ENCODE measurements around the gene PCP4.

Gene PCP4

DNA sequence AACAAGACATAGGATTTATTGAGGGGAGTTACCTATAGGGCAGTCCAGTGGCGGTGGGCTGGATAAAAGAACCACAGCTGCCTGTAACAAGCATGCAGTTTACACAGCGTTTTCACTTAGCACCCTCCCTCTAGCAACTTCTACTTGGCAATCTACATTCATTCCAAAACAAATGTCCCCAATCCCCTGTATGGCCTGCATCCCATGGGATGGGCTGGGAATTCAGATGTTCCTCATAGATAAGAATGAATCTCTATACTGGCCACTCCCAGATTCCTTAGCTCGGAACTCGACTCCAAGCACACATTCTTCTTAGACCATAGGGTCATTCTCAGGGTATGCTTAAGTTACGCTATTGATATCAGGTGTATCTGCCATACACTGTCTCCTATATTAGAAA is 33.3 kb downstream of the PCP4 start:
- Histone ChIP-seq H3K4me3 (ENCODE audit: severe bottlenecking) (no peak overlapping the region), H3K36me3 (ENCODE audit: low read depth) (no peaks in the 10 kb centered on the region), H3K27ac (ENCODE audit: poor library complexity, severe bottlenecking) (no peak overlapping the region), H3K9me3 (ENCODE audit: severe bottlenecking) (peaks cover 3% of the 10 kb centered on the region), H3K27me3 (ENCODE audit: insufficient read depth, poor library complexity, severe bottlenecking) (peaks cover 26% of the 10 kb centered on the region), H3K4me1 (ENCODE audit: insufficient read depth, poor library complexity, severe bottlenecking) (no peaks in the 10 kb centered on the region)
- no peak for TF ChIP-seq CTCF (IDR thresholded peaks at IDR 0.05; ENCODE audit: poor library complexity, severe bottlenecking)
- ATAC-seq (ENCODE audit: low read depth) (no peak), DNase-seq (ENCODE audit: low spot score) (no peak)

GRCh38 chr21:39900911-39901310 is 33.7 kb downstream of the PCP4 start:
- ATAC-seq (ENCODE audit: low read depth): no peak
- Histone ChIP-seq H3K36me3 (ENCODE audit: low read depth) (no peaks in the 10 kb centered on the region), H3K27ac (ENCODE audit: poor library complexity, severe bottlenecking) (no peak overlapping the region), H3K27me3 (ENCODE audit: insufficient read depth, poor library complexity, severe bottlenecking) (peaks cover 26% of the 10 kb centered on the region), H3K4me3 (ENCODE audit: severe bottlenecking) (no peak overlapping the region), H3K9me3 (ENCODE audit: severe bottlenecking) (peaks cover 3% of the 10 kb centered on the region), H3K4me1 (ENCODE audit: insufficient read depth, poor library complexity, severe bottlenecking) (no peaks in the 10 kb centered on the region)
- no peak for DNase-seq (ENCODE audit: low spot score)
- TF ChIP-seq CTCF (IDR thresholded peaks at IDR 0.05; ENCODE audit: poor library complexity, severe bottlenecking): no peak

GRCh38 chr21:39902986-39903385 is 35.7 kb downstream of the PCP4 start:
- H3K4me3 ChIP-seq (ENCODE audit: severe bottlenecking): no peak overlapping the region
- no peak for ATAC-seq (ENCODE audit: low read depth)

DNA sequence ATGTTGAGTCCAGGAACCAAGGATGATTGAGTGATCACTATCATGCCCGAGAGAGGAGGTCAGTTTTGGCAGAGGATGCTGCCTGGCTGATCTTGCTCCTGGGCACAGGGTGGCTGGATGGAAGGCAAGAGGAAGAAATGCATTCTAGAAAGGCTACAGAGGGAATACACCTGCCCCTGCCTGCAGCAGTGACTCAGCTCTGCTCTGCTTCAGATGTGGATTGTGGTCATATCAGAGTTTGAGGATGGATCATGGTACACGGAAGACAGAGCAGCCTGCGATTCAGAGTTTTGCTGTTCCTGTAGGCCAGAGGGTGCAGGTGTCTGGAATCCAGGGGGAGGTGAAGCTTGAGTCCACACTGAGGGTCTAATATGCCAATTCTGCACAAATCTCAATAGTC is 37.2 kb downstream of the PCP4 start:
- no peaks in the 10 kb centered on the region for H3K36me3 ChIP-seq (ENCODE audit: low read depth)
- DNase-seq (ENCODE audit: low spot score) (no peak), ATAC-seq (ENCODE audit: low read depth) (no peak)
- TF ChIP-seq CTCF (IDR thresholded peaks at IDR 0.05; ENCODE audit: poor library complexity, severe bottlenecking): no peak
- H3K4me1 ChIP-seq (ENCODE audit: insufficient read depth, poor library complexity, severe bottlenecking): no peaks in the 10 kb centered on the region
- no peak overlapping the region for H3K4me3 ChIP-seq (ENCODE audit: severe bottlenecking)
- H3K27ac ChIP-seq (ENCODE audit: poor library complexity, severe bottlenecking): no peak overlapping the region
- H3K9me3 ChIP-seq (ENCODE audit: severe bottlenecking): peaks cover 3% of the 10 kb centered on the region
- peaks cover 26% of the 10 kb centered on the region for H3K27me3 ChIP-seq (ENCODE audit: insufficient read depth, poor library complexity, severe bottlenecking)

More at GRCh38 chr21:39902986-39903385, 35.7 kb downstream of the PCP4 start:
- no peak for TF ChIP-seq CTCF (IDR thresholded peaks at IDR 0.05; ENCODE audit: poor library complexity, severe bottlenecking)
- DNase-seq (ENCODE audit: low spot score): no peak
- H3K36me3 ChIP-seq (ENCODE audit: low read depth): no peaks in the 10 kb centered on the region
- H3K4me1 ChIP-seq (ENCODE audit: insufficient read depth, poor library complexity, severe bottlenecking): no peaks in the 10 kb centered on the region
- H3K9me3 ChIP-seq (ENCODE audit: severe bottlenecking): peaks cover 3% of the 10 kb centered on the region
- H3K27ac ChIP-seq (ENCODE audit: poor library complexity, severe bottlenecking): no peak overlapping the region
- H3K27me3 ChIP-seq (ENCODE audit: insufficient read depth, poor library complexity, severe bottlenecking): peaks cover 26% of the 10 kb centered on the region

DNA sequence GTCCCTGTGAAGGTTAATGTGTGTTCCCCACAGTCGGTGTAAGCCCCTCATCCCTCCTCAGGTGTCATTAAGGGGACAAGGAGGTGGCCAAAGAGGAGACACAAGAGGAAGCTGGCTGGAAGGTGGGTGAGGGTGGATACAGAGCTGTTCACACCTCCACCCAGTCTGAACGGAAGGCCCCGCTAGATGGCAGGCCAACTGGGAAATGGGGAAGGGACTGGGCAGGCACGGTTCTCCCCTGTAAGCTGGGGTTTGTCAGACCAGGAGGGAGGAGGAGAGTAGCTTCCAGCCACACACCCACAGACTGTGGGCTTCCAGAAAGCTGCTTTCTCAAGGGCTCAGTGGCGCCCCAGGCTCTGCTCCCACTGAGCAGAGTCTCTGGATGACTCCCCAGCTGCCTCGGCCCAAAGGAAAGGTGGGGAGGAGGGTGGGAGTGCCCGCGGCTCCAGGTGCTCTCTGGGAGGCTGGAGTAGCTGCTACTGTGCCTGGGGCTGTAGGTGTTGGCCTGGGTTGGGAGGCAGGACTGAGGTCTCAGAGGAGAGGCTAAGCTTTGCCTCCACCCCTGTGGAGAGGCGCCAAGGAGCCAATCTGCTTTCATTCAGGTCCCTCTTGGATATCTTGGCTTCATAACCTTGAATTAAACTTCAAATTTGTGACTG is 41.2 kb downstream of the PCP4 start:
- no peaks in the 10 kb centered on the region for H3K4me1 ChIP-seq (ENCODE audit: insufficient read depth, poor library complexity, severe bottlenecking)
- no peak for ATAC-seq (ENCODE audit: low read depth)
- H3K27me3 ChIP-seq (ENCODE audit: insufficient read depth, poor library complexity, severe bottlenecking): peaks cover 5% of the 10 kb centered on the region
- no peak overlapping the region for H3K4me3 ChIP-seq (ENCODE audit: severe bottlenecking)
- no peaks in the 10 kb centered on the region for H3K36me3 ChIP-seq (ENCODE audit: low read depth)
- no peak for TF ChIP-seq CTCF (IDR thresholded peaks at IDR 0.05; ENCODE audit: poor library complexity, severe bottlenecking)
- no peaks in the 10 kb centered on the region for H3K9me3 ChIP-seq (ENCODE audit: severe bottlenecking)
- no peak overlapping the region for H3K27ac ChIP-seq (ENCODE audit: poor library complexity, severe bottlenecking)
- no peak for DNase-seq (ENCODE audit: low spot score)

Data from RWPE2 (cell line).